GM21825 (cell line): ENCODE data around the gene FAM219A.
A peak's percentile ranks its signal among the peaks of the same experiment; 100 is the strongest.
"Not testable (repeated sequence)": the region's sequence is repeated elsewhere in the genome, so short reads cannot be mapped to it uniquely, and the experiment has no call there.

Experiments
- ATAC-seq: cut with Tn5 transposase; IDR thresholded peaks from one replicate; pipeline ENCODE4 v1.9.1; 2021; ENCODE audit warnings: mild to moderate bottlenecking, moderate library complexity; ENCODE audit not compliant: unreplicated experiment

FAM219A gene

GRCh38 chr9:34379334-34380033 is 78.9 kb downstream of the FAM219A start:
- ATAC-seq: no peak

GRCh38 chr9:34378376-34379060 is 79.9 kb downstream of the FAM219A start:
- ATAC-seq: no peak

- no peak for ATAC-seq
Measured at GRCh38 chr9:34377404-34377746, 81.0 kb downstream of the FAM219A start.

- ATAC-seq: peak; percentile 79
Measured at GRCh38 chr9:34376596-34377403, 81.6 kb downstream of the FAM219A start, which contains the start of gene MYORG. MYORG (minus strand) TSS chr9:34376898; CDS start chr9:34372943, 3,955 bp downstream.

GRCh38 chr9:34375901-34376595 is 82.3 kb downstream of the FAM219A start:
- ATAC-seq: peak; percentile 29

GRCh38 chr9:34374905-34375552 is 83.3 kb downstream of the FAM219A start:
- ATAC-seq: no peak

GRCh38 chr9:34374339-34374738 is 84.0 kb downstream of the FAM219A start:
- ATAC-seq: no peak

- ATAC-seq: no peak
Measured at GRCh38 chr9:34373749-34374148, 84.6 kb downstream of the FAM219A start.

- ATAC-seq: no peak
Measured at GRCh38 chr9:34372467-34373011, 85.8 kb downstream of the FAM219A start.

GRCh38 chr9:34371886-34372466 is 86.4 kb downstream of the FAM219A start:
- ATAC-seq: no peak

- ATAC-seq: no peak
Measured at GRCh38 chr9:34370970-34371880, 87.1 kb downstream of the FAM219A start.

GRCh38 chr9:34370335-34370969 is 87.9 kb downstream of the FAM219A start:
- ATAC-seq: no peak

GRCh38 chr9:34369636-34370035 is 88.7 kb downstream of the FAM219A start:
- ATAC-seq: no peak

GRCh38 chr9:34368796-34369195 is 89.6 kb downstream of the FAM219A start:
- not testable (repeated sequence) for ATAC-seq

- not testable (repeated sequence) for ATAC-seq
Measured at GRCh38 chr9:34367751-34368410, 90.5 kb downstream of the FAM219A start.

- ATAC-seq: no peak
Measured at GRCh38 chr9:34366365-34366764, 92.0 kb downstream of the FAM219A start.

GRCh38 chr9:34365282-34365681 is 93.1 kb downstream of the FAM219A start:
- ATAC-seq: no peak
